HG02981 (cell line): ENCODE measurements around the gene POLR3G.

Experiments
- ATAC-seq: cut with Tn5 transposase; IDR thresholded peaks from one replicate; pipeline ENCODE4 v1.9.1; 2021; ENCODE audit warnings: mild to moderate bottlenecking, moderate library complexity; ENCODE audit not compliant: unreplicated experiment

POLR3G gene

GRCh38 chr5:90549729-90550275, 75.1 kb downstream of the POLR3G start:
- no peak for ATAC-seq

- no peak for ATAC-seq
These were observed 76.3 kb downstream of the POLR3G start for GRCh38 chr5:90550963-90551362.

- no peak for ATAC-seq
These were observed 76.7 kb downstream of the POLR3G start for GRCh38 chr5:90551376-90551775.

- no peak for ATAC-seq
These were observed 79.0 kb downstream of the POLR3G start for GRCh38 chr5:90553711-90554110.

- no peak for ATAC-seq
These were observed 79.8 kb downstream of the POLR3G start for GRCh38 chr5:90554358-90555006.

GRCh38 chr5:90555666-90556065, 81.0 kb downstream of the POLR3G start:
- ATAC-seq = no peak

- no peak for ATAC-seq
These were observed 82.7 kb downstream of the POLR3G start for GRCh38 chr5:90557391-90557790.

GRCh38 chr5:90557871-90558270, 83.2 kb downstream of the POLR3G start:
- ATAC-seq = no peak

- no peak for ATAC-seq
These were observed 83.9 kb downstream of the POLR3G start, which contains the start of gene ADGRV1 for GRCh38 chr5:90558344-90559192. TSS of gene ADGRV1 (plus strand) at chr5:90558797. CDS start at chr5:90558896, 99 bp downstream.

GRCh38 chr5:90560771-90561170, 86.1 kb downstream of the POLR3G start:
- no peak for ATAC-seq

GRCh38 chr5:90561766-90562165, 87.1 kb downstream of the POLR3G start:
- no peak for ATAC-seq

GRCh38 chr5:90562341-90562740, 87.7 kb downstream of the POLR3G start:
- ATAC-seq = no peak

- ATAC-seq = no peak
These were observed 88.4 kb downstream of the POLR3G start for GRCh38 chr5:90563108-90563507.
